GM12878 (cell line): ENCODE results near the gene TGM2. TPM values are rescaled to one million over a fixed set of nuclear protein-coding genes. Genes with fewer than 3 reads are reported as not detected.

Experiments
- ATAC-seq: fragments of 200-7000 bp; cut with Tn5 transposase; 3 replicates; pipeline ENCODE4 v1.9.1; 2020; ENCODE audit warnings: mild to moderate bottlenecking, moderate library complexity
- BruUV-seq: library from RNA; stranded (reverse); fragments of 400-500 nt; replicated peaks from 2 replicates; lab custom pipeline; 2021; lab: Mats Ljungman, UMichigan
- CTCF ChIA-PET: fragments of 300-600 bp; sonication (Branson Sonifier 250); formaldehyde crosslinking; extraction: SDS; loops from one replicate; lab custom pipeline; 2021; ENCODE audit warnings: inconsistent platforms; lab: Yijun Ruan, JAX
- POLR2A ChIA-PET: fragments of 350-600 bp; formaldehyde crosslinking; extraction: SDS; loops from one replicate; lab custom pipeline; 2021; ENCODE audit warnings: inconsistent platforms; lab: Charles Lee
- RAD21 ChIA-PET: fragments of 300-600 bp; sonication (Branson Sonifier 250); formaldehyde crosslinking; loops from one replicate; lab custom pipeline; 2023; ENCODE audit warnings: antibody characterized with exemption; ENCODE audit not compliant: unreplicated experiment; lab: Charles Lee
- SMC1A ChIA-PET: fragments of 300-600 bp; sonication (Branson Sonifier 250); formaldehyde crosslinking; loops from one replicate; lab custom pipeline; 2023; ENCODE audit not compliant: unreplicated experiment, uncharacterized antibody; lab: Charles Lee
- DNase-seq: peaks from one replicate; pipeline ENCODE4 v3.0.0-alpha.2; 2011; ENCODE audit warnings: low read depth, low spot score
- FAIRE-seq: peaks from 3 replicates; lab custom pipeline; 2011; peaks lifted over from hg19 to GRCh38; lab: Jason Lieb, UNC
- H2AFZ ChIP-seq: 2 replicates; pipeline ENCODE4 v1.6.0; 2011; ENCODE audit warnings: low read depth, low read length, control low read depth; ENCODE audit not compliant: control insufficient read depth
- H3K27ac ChIP-seq: 2 replicates; pipeline ENCODE4 v1.5.1; 2011; ENCODE audit warnings: control low read depth; ENCODE audit not compliant: control insufficient read depth, insufficient read depth
- H3K27me3 ChIP-seq, 2 experiments: replicated peaks in 1 of 2; 2 replicates each; pipeline versions ENCODE4 v1.6.0 to v1.6.1; 2011; ENCODE audit warnings: low read length in 1 of 2; ENCODE audit not compliant: control insufficient read depth in 2 of 2, insufficient read depth in 2 of 2
- H3K36me3 ChIP-seq, 2 experiments: 2 replicates each; pipeline ENCODE4 v1.5.1; 2011; ENCODE audit warnings: low read length in 1 of 2; ENCODE audit not compliant: control insufficient read depth in 2 of 2, insufficient read depth in 2 of 2
- H3K4me1 ChIP-seq: 2 replicates; pipeline ENCODE4 v1.6.1; 2011; ENCODE audit warnings: mild to moderate bottlenecking, low read length, moderate library complexity, mixed read lengths; ENCODE audit not compliant: control insufficient read depth, insufficient read depth
- H3K4me2 ChIP-seq: 2 replicates; pipeline ENCODE4 v1.6.0; 2011; ENCODE audit warnings: control low read depth; ENCODE audit not compliant: control insufficient read depth, insufficient read depth
- H3K4me3 ChIP-seq: fragments of 200-600 bp; sonication (generic); 2 replicates; pipeline ENCODE4 v1.5.1; 2016
- H3K79me2 ChIP-seq: 2 replicates; pipeline ENCODE4 v1.6.0; 2011; ENCODE audit warnings: low read length; ENCODE audit not compliant: control insufficient read depth, insufficient read depth
- H3K9ac ChIP-seq: 2 replicates; pipeline ENCODE4 v1.8.0; 2011; ENCODE audit warnings: low read length, control low read depth, mixed read lengths; ENCODE audit not compliant: control insufficient read depth, insufficient read depth
- H3K9me3 ChIP-seq: replicated peaks from 3 replicates; pipeline ENCODE4 v1.5.1; 2011; ENCODE audit warnings: mild to moderate bottlenecking, low read length; ENCODE audit not compliant: control insufficient read depth, insufficient read depth
- H4K20me1 ChIP-seq: 2 replicates; pipeline ENCODE4 v1.6.0; 2011; ENCODE audit not compliant: control insufficient read depth, insufficient read depth
- BACH1 ChIP-seq: fragments of 450-650 bp; IDR thresholded peaks from 2 replicates; pipeline ENCODE4 v1.6.1; 2017; ENCODE audit warnings: mild to moderate bottlenecking, borderline replicate concordance
- BRCA1 ChIP-seq: IDR thresholded peaks from 2 replicates; pipeline ENCODE4 v1.6.1; 2011; ENCODE audit warnings: low read depth, low read length, improper control_type of control experiment
- HDAC2 ChIP-seq: fragments of 200-600 bp; sonication (generic); IDR thresholded peaks from 2 replicates; pipeline ENCODE4 v1.6.1; 2017
- KAT2A ChIP-seq: conservative IDR thresholded peaks from 2 replicates; pipeline ENCODE4 v1.6.1; 2011; ENCODE audit warnings: low read depth, low read length; ENCODE audit not compliant: control insufficient read depth
- MXI1 ChIP-seq: fragments of 150-350 bp; IDR thresholded peaks from 2 replicates; pipeline ENCODE4 v1.6.1; 2011; ENCODE audit warnings: low read depth, mild to moderate bottlenecking, inconsistent platforms, low read length, improper control_type of control experiment
- NFIC ChIP-seq: IDR thresholded peaks from 2 replicates; pipeline ENCODE4 v1.6.1; 2012; ENCODE audit warnings: low read depth, mild to moderate bottlenecking, inconsistent platforms, low read length, moderate library complexity
- NFXL1 ChIP-seq: fragments of 450-650 bp; IDR thresholded peaks from 2 replicates; pipeline ENCODE4 v1.6.1; 2017; ENCODE audit warnings: antibody characterized with exemption, mild to moderate bottlenecking, borderline replicate concordance
- NFYA ChIP-seq: IDR thresholded peaks from 2 replicates; pipeline ENCODE4 v1.6.1; 2011; ENCODE audit warnings: low read depth, mild to moderate bottlenecking, low read length, improper control_type of control experiment, borderline replicate concordance
- PAX8 ChIP-seq: fragments of 450-650 bp; IDR thresholded peaks from 2 replicates; pipeline ENCODE4 v1.6.1; 2017; ENCODE audit warnings: mild to moderate bottlenecking, moderate library complexity
- RELA ChIP-seq: fragments of 450-650 bp; IDR thresholded peaks from 2 replicates; pipeline ENCODE4 v1.8.0; 2014; ENCODE audit warnings: borderline replicate concordance; ENCODE audit not compliant: partially characterized antibody
- RUNX3 ChIP-seq: IDR thresholded peaks from 2 replicates; pipeline ENCODE4 v1.6.1; 2012; ENCODE audit warnings: low read length, inconsistent platforms
- SMARCA5 ChIP-seq: fragments of 450-650 bp; IDR thresholded peaks from 2 replicates; pipeline ENCODE4 v1.6.1; 2017; ENCODE audit warnings: mild to moderate bottlenecking
- SP1 ChIP-seq: IDR thresholded peaks from one replicate; pipeline ENCODE4 v1.6.1; 2011; ENCODE audit warnings: low read depth, low read length
- TCF7 ChIP-seq: IDR thresholded peaks from 2 replicates; pipeline ENCODE4 v1.6.1; 2014; ENCODE audit warnings: antibody characterized with exemption, borderline replicate concordance
- ZNF207 ChIP-seq: fragments of 450-650 bp; IDR thresholded peaks from 2 replicates; pipeline ENCODE4 v1.6.1; 2014; ENCODE audit warnings: antibody characterized with exemption, mild to moderate bottlenecking, borderline replicate concordance
- ZSCAN29 ChIP-seq: fragments of 450-650 bp; IDR thresholded peaks from 2 replicates; pipeline ENCODE4 v1.6.1; 2017; ENCODE audit warnings: mild to moderate bottlenecking, moderate library complexity
- WGBS: methylation state at CpG from one replicate; pipeline ENCODE4 v1.1.6; 2016; ENCODE audit warnings: low lambda C conversion rate; ENCODE audit not compliant: insufficient replicate concordance, insufficient coverage; ENCODE audit errors: missing lambda C conversion rate; 5-methylcytosine and 5-hydroxymethylcytosine counted together
- in situ Hi-C: fragments of 300-500 bp; cut with MboI; formaldehyde crosslinking; loops from 9 replicates; pipeline ENCODE4 v1.14.3; 2018; ENCODE audit warnings: mixed read lengths
- intact Hi-C: fragments of 100-400 bp; cut with micrococcal nuclease; formaldehyde crosslinking; loops from one replicate; pipeline ENCODE4 v1.14.2; 2022; ENCODE audit not compliant: unreplicated experiment
- polyA plus RNA-seq, 11 experiments: library from polyadenylated mRNA; depleted of rRNA in 4 of 11; unstranded in 6 of 11; stranded (reverse) in 5 of 11; fragments of >200 nt; fragmentation: Nextera tagmentation in 4 of 11; fragmentation: Illumina TruSeq in 1 of 11; extraction: Ambion mirVana in 4 of 11; extraction: Trizol in 1 of 11; gene quantifications; 1 replicate in 1 of 11; 2 replicates in 10 of 11; pipeline versions ENCODE4 v1.2.1 to v1.2.3, GENCODE V29; 2011 to 2016; ENCODE audit warnings: inconsistent platforms in 2 of 11, missing spikeins in 2 of 11, low read depth in 1 of 11
- total RNA-seq, 4 experiments: library from RNA; depleted of rRNA in 3 of 4; stranded (reverse); fragments of >200 nt in 3 of 4; fragmentation: Illumina TruSeq in 1 of 4; extraction: Trizol in 1 of 4; gene quantifications; 2 replicates each; pipeline versions ENCODE4 v1.2.1 to v1.2.3, GENCODE V29; 2013 to 2021
- TF ChIP-seq, protein P1 (sequence below): fragments of 150-350 bp; IDR thresholded peaks from 2 replicates; pipeline ENCODE4 v1.6.1; 2016; ENCODE audit warnings: low read depth, low read length
- TF ChIP-seq, protein P2 (sequence below): fragments of 450-650 bp; IDR thresholded peaks from 2 replicates; pipeline ENCODE4 v1.6.1; 2017; ENCODE audit warnings: mild to moderate bottlenecking, low read depth, inconsistent platforms; ENCODE audit not compliant: poor library complexity, severe bottlenecking
- TF ChIP-seq, protein P3 (sequence below): fragments of 450-650 bp; IDR thresholded peaks from 2 replicates; pipeline ENCODE4 v1.6.1; 2018; ENCODE audit warnings: mild to moderate bottlenecking, low read depth, moderate library complexity; ENCODE audit not compliant: partially characterized antibody

TGM2 gene
- total and polyA plus RNA-seq, 10 of the 15 experiments (the other 5 are each of a cell fraction or from before 2014, with no cell fraction given), result 0.11 to 1.9 (median 0.51) TPM

DNA sequence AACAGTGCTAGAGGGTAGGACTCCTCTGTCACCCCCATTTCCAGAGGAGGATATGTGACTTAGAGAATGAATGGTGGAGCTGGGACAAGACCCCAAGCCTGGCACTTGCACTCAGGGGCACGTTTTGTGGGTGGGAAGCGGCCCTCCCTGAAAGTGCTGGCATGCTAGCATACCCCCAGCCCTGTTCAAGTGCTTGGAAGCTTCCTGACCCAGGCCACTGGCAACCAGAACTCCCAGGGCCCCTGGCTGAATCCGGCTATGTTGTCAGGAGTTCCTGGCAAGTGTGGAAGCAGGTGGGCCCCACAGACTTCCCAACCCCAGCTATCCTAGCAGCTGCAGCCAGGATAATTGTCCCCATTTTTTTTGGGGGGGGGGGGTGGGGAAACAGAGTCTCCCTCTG lies 35.6 kb upstream of the TGM2 start:
- FAIRE-seq (no peak), ATAC-seq (no peak), DNase-seq (no peak)
- no peak overlapping the region for H2AFZ ChIP-seq
- ChIA-PET CTCF (no interaction called here), RAD21 (no interaction called here), SMC1A (no interaction called here), POLR2A (interaction anchor here (0.6 kb wide), 1 partner anchor 250 kb away, joined by 4 read pairs; no protein-coding TSS in a partner anchor)
- H4K20me1 ChIP-seq, result no peaks in the 10 kb centered on the region
- WGBS, result 8% methylated on average over 3 of the region's 3 CpGs
- H3K4me3 ChIP-seq, result no peak overlapping the region
- H3K9me3 ChIP-seq, result no peaks in the 10 kb centered on the region
- no TSS peak for BruUV-seq
- no peaks in the 10 kb centered on the region for H3K79me2 ChIP-seq
- H3K4me2 ChIP-seq, result no peak overlapping the region
- in situ Hi-C loops, result no loop called here
- H3K9ac ChIP-seq, result no peak overlapping the region
- no peaks in the 10 kb centered on the region; the same call in 1 of the 2 replicates for H3K4me1 ChIP-seq
- H3K27ac ChIP-seq, result no peak overlapping the region
- TF ChIP-seq PAX8 (no peak), NFIC (no peak), ZNF207 (no peak), NFXL1 (no peak), SP1 (no peak), NFYA (no peak), ZSCAN29 (no peak), KAT2A (no peak), BACH1 (no peak), SMARCA5 (no peak), MXI1 (no peak), RELA (no peak), TCF7 (no peak), HDAC2 (no peak), RUNX3 (no peak), BRCA1 (no peak)
- TF ChIP-seq, protein P1, sequence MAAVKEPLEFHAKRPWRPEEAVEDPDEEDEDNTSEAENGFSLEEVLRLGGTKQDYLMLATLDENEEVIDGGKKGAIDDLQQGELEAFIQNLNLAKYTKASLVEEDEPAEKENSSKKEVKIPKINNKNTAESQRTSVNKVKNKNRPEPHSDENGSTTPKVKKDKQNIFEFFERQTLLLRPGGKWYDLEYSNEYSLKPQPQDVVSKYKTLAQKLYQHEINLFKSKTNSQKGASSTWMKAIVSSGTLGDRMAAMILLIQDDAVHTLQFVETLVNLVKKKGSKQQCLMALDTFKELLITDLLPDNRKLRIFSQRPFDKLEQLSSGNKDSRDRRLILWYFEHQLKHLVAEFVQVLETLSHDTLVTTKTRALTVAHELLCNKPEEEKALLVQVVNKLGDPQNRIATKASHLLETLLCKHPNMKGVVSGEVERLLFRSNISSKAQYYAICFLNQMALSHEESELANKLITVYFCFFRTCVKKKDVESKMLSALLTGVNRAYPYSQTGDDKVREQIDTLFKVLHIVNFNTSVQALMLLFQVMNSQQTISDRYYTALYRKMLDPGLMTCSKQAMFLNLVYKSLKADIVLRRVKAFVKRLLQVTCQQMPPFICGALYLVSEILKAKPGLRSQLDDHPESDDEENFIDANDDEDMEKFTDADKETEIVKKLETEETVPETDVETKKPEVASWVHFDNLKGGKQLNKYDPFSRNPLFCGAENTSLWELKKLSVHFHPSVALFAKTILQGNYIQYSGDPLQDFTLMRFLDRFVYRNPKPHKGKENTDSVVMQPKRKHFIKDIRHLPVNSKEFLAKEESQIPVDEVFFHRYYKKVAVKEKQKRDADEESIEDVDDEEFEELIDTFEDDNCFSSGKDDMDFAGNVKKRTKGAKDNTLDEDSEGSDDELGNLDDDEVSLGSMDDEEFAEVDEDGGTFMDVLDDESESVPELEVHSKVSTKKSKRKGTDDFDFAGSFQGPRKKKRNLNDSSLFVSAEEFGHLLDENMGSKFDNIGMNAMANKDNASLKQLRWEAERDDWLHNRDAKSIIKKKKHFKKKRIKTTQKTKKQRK, result no peak
- TF ChIP-seq, protein P2, sequence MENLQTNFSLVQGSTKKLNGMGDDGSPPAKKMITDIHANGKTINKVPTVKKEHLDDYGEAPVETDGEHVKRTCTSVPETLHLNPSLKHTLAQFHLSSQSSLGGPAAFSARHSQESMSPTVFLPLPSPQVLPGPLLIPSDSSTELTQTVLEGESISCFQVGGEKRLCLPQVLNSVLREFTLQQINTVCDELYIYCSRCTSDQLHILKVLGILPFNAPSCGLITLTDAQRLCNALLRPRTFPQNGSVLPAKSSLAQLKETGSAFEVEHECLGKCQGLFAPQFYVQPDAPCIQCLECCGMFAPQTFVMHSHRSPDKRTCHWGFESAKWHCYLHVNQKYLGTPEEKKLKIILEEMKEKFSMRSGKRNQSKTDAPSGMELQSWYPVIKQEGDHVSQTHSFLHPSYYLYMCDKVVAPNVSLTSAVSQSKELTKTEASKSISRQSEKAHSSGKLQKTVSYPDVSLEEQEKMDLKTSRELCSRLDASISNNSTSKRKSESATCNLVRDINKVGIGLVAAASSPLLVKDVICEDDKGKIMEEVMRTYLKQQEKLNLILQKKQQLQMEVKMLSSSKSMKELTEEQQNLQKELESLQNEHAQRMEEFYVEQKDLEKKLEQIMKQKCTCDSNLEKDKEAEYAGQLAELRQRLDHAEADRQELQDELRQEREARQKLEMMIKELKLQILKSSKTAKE, result no peak
- TF ChIP-seq, protein P3, sequence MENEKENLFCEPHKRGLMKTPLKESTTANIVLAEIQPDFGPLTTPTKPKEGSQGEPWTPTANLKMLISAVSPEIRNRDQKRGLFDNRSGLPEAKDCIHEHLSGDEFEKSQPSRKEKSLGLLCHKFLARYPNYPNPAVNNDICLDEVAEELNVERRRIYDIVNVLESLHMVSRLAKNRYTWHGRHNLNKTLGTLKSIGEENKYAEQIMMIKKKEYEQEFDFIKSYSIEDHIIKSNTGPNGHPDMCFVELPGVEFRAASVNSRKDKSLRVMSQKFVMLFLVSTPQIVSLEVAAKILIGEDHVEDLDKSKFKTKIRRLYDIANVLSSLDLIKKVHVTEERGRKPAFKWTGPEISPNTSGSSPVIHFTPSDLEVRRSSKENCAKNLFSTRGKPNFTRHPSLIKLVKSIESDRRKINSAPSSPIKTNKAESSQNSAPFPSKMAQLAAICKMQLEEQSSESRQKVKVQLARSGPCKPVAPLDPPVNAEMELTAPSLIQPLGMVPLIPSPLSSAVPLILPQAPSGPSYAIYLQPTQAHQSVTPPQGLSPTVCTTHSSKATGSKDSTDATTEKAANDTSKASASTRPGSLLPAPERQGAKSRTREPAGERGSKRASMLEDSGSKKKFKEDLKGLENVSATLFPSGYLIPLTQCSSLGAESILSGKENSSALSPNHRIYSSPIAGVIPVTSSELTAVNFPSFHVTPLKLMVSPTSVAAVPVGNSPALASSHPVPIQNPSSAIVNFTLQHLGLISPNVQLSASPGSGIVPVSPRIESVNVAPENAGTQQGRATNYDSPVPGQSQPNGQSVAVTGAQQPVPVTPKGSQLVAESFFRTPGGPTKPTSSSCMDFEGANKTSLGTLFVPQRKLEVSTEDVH, result no peak
- H3K36me3 ChIP-seq, result no peaks in the 10 kb centered on the region
- no peaks in the 10 kb centered on the region; a peak in 1 of 4 replicates for H3K27me3 ChIP-seq
- intact Hi-C loops, result no loop called here
